ENCODE data around the gene IDE.

DNA sequence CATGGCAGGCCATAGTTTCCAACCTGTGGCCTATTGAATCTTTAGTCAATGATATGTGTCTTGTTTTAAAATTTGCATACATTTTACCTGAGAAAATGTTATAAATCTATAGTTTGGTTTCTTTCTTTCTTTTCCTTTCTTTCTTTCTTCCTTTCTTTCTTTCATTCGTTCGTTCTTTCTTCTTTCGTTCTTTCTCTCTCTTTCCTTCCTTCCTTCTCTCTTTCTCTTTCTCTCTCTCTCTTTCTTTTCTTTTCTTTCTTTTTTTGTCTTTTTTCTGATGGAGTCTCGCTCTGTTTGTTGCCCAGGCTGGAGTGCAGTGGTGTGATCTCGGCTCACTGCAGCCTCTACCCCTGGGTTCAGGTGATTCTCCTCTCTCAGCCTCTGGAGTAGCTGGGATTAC is 133.3 kb downstream of the IDE start:
- TF ChIP-seq POLR2A (IDR thresholded peaks at IDR 0.05) = no peak
- no peak for TF ChIP-seq POLR2AphosphoS5 (IDR thresholded peaks at IDR 0.05)
- TF ChIP-seq, protein P1, sequence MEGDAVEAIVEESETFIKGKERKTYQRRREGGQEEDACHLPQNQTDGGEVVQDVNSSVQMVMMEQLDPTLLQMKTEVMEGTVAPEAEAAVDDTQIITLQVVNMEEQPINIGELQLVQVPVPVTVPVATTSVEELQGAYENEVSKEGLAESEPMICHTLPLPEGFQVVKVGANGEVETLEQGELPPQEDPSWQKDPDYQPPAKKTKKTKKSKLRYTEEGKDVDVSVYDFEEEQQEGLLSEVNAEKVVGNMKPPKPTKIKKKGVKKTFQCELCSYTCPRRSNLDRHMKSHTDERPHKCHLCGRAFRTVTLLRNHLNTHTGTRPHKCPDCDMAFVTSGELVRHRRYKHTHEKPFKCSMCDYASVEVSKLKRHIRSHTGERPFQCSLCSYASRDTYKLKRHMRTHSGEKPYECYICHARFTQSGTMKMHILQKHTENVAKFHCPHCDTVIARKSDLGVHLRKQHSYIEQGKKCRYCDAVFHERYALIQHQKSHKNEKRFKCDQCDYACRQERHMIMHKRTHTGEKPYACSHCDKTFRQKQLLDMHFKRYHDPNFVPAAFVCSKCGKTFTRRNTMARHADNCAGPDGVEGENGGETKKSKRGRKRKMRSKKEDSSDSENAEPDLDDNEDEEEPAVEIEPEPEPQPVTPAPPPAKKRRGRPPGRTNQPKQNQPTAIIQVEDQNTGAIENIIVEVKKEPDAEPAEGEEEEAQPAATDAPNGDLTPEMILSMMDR (IDR thresholded peaks at IDR 0.05) = no peak
- TF ChIP-seq EP300 (IDR thresholded peaks at IDR 0.05; ENCODE audit: low read depth) = no peak

Measured in transverse colon (tissue), 4 donors.